Cardiac muscle cell (in vitro differentiated cells and primary cell): Measurements from ENCODE around the gene MIS12. TPM values are rescaled to one million over a fixed set of nuclear protein-coding genes. Genes with fewer than 3 reads are reported as not detected.

ENCODE experiments used
- DNase-seq, 2 donors: peaks; one replicate each; pipeline versions ENCODE4 v3.0.0 to v3.0.0-alpha.2; 2010 to 2017; ENCODE audit warnings: low read depth in 1 of 2, low spot score in 1 of 2
- H3K27ac ChIP-seq: fragments of 200-600 bp; sonication (generic); 2 replicates; pipeline ENCODE4 v1.5.1; 2016
- H3K27me3 ChIP-seq: fragments of 200-600 bp; sonication (generic); 2 replicates; pipeline ENCODE4 v1.6.0; 2016; ENCODE audit warnings: control low read depth
- H3K36me3 ChIP-seq: fragments of 200-600 bp; sonication (generic); 2 replicates; pipeline ENCODE4 v1.5.1; 2016; ENCODE audit warnings: control low read depth
- H3K4me1 ChIP-seq: fragments of 200-600 bp; sonication (generic); 2 replicates; pipeline ENCODE4 v1.8.1; 2017; ENCODE audit warnings: low read depth, mild to moderate bottlenecking, mixed run types
- H3K4me3 ChIP-seq: fragments of 200-600 bp; sonication (generic); 2 replicates; pipeline ENCODE4 v1.5.1; 2016; ENCODE audit warnings: mild to moderate bottlenecking
- H3K9me3 ChIP-seq: fragments of 200-600 bp; sonication (generic); 2 replicates; pipeline ENCODE4 v1.5.1; 2017; ENCODE audit warnings: low read depth, mild to moderate bottlenecking, control low read depth
- polyA plus RNA-seq: library from polyadenylated mRNA; unstranded; fragments of >200 nt; fragmentation: Nextera tagmentation; extraction: Ambion mirVana; gene quantifications from 2 replicates; pipeline ENCODE4 v1.2.1, GENCODE V29; 2016
- total RNA-seq: library from RNA; depleted of rRNA; stranded (reverse); fragments of >200 nt; gene quantifications from 2 replicates; pipeline ENCODE4 v1.2.3, GENCODE V29; 2016
- TF ChIP-seq, protein P1 (sequence below): IDR thresholded peaks from 2 replicates; pipeline ENCODE4 v1.5.1; 2012; ENCODE audit warnings: low read depth, mild to moderate bottlenecking, low read length

Gene MIS12
- total and polyA plus RNA-seq, 2 experiments from 2014 or later = 11.2 to 31.1 TPM

DNA sequence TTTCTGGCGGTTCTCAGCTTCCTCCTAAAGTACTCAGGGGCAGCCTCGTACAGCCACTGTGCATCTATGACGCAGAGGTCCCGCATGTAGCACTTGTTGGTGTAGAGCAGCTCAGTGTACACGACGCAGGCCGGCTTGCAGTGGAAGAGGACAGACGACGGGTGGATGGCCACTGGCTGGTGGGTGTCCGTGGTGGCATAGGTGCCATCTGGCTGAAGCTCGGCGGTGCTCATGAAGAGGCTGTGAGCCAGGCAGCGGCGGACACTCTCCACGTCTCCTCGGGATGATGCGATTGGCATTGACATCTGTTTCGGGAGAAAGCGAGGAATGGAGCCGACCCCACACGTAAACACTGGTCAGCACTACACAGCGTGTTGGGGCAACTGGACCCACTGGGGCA lies 42.2 kb upstream of the MIS12 start:
- Histone ChIP-seq H3K27me3 (no peaks in the 10 kb centered on the region), H3K27ac (no peak overlapping the region), H3K36me3 (peaks cover 33% of the 10 kb centered on the region), H3K4me1 (no peaks in the 10 kb centered on the region), H3K9me3 (no peaks in the 10 kb centered on the region), H3K4me3 (no peak overlapping the region)
- DNase-seq = no peak
- TF ChIP-seq, protein P1, sequence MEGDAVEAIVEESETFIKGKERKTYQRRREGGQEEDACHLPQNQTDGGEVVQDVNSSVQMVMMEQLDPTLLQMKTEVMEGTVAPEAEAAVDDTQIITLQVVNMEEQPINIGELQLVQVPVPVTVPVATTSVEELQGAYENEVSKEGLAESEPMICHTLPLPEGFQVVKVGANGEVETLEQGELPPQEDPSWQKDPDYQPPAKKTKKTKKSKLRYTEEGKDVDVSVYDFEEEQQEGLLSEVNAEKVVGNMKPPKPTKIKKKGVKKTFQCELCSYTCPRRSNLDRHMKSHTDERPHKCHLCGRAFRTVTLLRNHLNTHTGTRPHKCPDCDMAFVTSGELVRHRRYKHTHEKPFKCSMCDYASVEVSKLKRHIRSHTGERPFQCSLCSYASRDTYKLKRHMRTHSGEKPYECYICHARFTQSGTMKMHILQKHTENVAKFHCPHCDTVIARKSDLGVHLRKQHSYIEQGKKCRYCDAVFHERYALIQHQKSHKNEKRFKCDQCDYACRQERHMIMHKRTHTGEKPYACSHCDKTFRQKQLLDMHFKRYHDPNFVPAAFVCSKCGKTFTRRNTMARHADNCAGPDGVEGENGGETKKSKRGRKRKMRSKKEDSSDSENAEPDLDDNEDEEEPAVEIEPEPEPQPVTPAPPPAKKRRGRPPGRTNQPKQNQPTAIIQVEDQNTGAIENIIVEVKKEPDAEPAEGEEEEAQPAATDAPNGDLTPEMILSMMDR = no peak

DNA sequence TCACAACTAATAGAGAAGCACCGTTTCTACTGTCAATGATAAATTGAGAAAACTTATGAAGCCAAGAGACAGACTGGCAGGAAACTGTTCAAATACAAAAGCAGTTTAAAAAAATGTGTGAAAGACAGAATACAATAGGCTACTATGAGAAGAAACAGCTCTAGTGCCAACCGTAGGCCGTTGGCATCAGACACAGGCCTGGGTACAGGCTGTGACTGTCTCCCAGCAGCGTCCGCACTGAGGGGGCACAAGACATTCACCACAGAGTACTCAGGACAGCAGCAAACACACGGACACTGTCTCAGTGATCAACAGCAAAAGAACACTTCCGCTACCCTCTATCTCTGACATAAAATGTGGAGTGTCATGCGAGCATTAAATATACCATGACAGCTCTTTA lies 39.6 kb upstream of the MIS12 start:
- TF ChIP-seq, protein P1 = no peak
- no peaks in the 10 kb centered on the region for H3K9me3 ChIP-seq
- H3K27ac ChIP-seq = no peak overlapping the region
- no peak overlapping the region for H3K4me3 ChIP-seq
- peaks cover 51% of the 10 kb centered on the region for H3K36me3 ChIP-seq
- no peaks in the 10 kb centered on the region for H3K27me3 ChIP-seq
- DNase-seq = no peak
- no peaks in the 10 kb centered on the region for H3K4me1 ChIP-seq

DNA sequence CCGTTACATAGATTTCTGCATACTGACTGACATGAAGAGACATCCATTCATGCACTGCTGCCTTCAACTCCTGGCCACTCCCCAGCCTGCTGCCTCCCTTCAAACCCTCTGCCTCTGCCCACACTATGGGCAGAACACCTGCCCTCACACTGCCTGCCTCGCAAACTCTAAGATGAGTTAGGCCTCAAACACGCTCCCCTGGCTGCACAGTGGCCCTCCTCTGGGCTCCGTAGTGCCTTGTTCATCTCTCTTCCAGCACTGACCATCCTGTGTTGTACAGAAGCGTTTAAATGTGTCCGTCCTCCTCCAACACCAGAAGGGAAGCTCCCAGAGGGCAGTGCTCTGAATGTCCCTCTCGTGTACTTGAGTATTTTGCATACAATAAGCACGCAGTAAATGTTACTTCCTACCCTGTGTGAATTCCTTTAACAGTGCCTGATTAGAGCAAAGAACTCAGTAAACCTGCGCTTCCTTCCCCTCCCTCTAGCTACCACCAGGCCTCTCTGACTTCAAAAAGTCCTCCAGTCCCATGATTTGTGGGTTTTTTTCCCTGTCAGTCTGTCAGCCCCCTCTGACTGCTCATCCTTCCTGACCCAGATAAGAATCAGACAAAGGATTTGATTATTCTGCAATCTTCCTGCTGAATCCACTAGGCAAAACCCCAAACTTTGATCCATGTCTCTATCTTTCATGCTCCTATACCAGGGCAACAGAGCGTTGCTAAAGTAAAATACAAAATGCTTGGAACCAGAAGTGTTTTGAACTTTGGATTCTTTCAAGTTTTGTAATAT lies 21.5 kb upstream of the MIS12 start:
- Histone ChIP-seq H3K27ac (no peak overlapping the region), H3K4me1 (peaks cover 5% of the 10 kb centered on the region), H3K4me3 (no peak overlapping the region), H3K27me3 (no peaks in the 10 kb centered on the region), H3K9me3 (no peaks in the 10 kb centered on the region), H3K36me3 (no peaks in the 10 kb centered on the region)
- no peak for DNase-seq
- TF ChIP-seq, protein P1 = no peak

DNA sequence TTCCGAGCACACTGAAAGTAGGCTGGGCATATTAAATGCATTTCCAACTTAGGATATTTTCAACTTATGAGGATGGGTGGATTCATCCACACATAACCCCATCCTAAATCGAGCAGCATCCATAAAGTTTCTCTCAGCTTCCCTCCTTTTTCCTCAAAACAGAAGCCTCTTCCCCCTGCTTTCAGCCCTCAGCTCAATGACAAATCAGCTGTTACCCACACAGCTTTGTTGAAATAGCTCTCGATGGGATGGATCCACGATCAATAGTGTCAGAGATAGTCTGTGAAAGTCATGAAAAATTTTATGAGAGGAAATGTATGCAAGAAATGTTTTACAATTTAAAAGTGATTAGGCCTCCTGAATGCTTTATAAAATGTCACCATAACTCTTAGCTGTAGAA lies 20.1 kb upstream of the MIS12 start:
- Histone ChIP-seq H3K27me3 (no peaks in the 10 kb centered on the region), H3K27ac (no peak overlapping the region), H3K4me3 (no peak overlapping the region), H3K9me3 (no peaks in the 10 kb centered on the region), H3K36me3 (no peaks in the 10 kb centered on the region), H3K4me1 (peaks cover 5% of the 10 kb centered on the region)
- TF ChIP-seq, protein P1 = no peak
- DNase-seq = no peak

DNA sequence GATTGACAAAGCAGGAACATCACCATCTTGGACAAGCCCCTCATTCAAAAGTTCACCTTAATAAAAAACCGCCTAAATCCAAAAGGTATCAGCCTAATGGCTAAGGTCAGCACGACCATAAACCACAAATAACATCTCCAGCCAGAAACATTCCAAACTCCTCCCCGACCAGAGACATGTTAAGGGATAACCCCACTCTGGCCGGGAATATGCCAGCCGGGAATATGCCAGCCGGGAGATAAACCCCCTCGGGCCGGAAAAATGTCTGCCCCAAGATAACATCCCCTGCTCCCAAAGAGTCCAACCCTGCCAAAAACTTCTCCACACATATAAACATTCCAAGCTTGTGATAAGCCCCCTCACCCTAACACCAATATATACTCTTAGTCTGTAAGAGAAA lies 18.9 kb upstream of the MIS12 start:
- H3K36me3 ChIP-seq = no peaks in the 10 kb centered on the region
- no peaks in the 10 kb centered on the region for H3K27me3 ChIP-seq
- TF ChIP-seq, protein P1 = no peak
- H3K9me3 ChIP-seq = no peaks in the 10 kb centered on the region
- H3K4me1 ChIP-seq = peaks cover 5% of the 10 kb centered on the region
- peak overlapping the region; percentile 50 for H3K4me3 ChIP-seq
- DNase-seq = peak in 1 of 2 donors; percentile 12
- H3K27ac ChIP-seq = no peak overlapping the region
